GM12872 (cell line): ENCODE data around the gene NXPH4.

Source experiments
- TF ChIP-seq, protein P1 (sequence below): IDR thresholded peaks from 3 replicates; pipeline ENCODE4 v1.5.1; 2011; ENCODE audit warnings: low read depth, mild to moderate bottlenecking, low read length, moderate library complexity; ENCODE audit not compliant: insufficient read depth

NXPH4 gene

DNA sequence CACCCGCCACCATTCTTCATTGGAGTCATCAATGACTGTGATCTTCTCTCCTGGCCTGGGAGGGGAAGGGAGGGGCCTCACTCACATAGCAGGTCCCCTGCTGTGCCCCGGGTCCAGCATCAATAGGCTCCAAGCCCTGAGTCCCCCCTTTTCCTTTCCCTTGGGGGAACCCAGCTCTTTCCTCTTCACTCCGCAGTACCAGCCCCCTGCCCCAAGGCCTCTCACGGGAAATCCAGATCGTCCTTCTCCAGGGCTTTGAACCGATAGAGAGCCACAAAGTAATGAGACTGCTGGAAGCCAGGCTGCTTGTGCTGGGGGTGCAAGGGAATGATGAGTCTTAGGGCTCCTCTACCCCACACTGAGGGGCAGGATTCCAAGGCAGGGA, 27.7 kb downstream of the NXPH4 start:
- TF ChIP-seq, protein P1, sequence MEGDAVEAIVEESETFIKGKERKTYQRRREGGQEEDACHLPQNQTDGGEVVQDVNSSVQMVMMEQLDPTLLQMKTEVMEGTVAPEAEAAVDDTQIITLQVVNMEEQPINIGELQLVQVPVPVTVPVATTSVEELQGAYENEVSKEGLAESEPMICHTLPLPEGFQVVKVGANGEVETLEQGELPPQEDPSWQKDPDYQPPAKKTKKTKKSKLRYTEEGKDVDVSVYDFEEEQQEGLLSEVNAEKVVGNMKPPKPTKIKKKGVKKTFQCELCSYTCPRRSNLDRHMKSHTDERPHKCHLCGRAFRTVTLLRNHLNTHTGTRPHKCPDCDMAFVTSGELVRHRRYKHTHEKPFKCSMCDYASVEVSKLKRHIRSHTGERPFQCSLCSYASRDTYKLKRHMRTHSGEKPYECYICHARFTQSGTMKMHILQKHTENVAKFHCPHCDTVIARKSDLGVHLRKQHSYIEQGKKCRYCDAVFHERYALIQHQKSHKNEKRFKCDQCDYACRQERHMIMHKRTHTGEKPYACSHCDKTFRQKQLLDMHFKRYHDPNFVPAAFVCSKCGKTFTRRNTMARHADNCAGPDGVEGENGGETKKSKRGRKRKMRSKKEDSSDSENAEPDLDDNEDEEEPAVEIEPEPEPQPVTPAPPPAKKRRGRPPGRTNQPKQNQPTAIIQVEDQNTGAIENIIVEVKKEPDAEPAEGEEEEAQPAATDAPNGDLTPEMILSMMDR: no peak

DNA sequence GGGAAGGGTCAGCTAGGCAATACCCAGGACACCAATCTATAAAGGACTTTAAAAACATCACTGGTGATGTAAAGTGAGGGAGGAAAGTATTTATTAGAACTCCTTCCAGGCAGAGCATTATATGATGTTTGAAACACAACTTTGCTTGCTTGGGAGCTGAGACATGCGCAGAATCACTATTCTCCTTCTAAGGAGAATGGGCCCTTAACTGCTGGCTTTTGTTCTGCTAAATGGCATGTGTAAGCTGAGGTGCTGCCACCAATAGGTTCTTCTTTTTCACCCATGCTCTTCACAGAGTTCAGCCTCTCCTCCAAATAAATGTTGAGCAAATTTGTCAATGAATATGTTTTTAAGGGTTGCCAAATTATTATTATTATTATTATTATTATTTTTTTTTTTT, 30.4 kb downstream of the NXPH4 start:
- TF ChIP-seq, protein P1: no peak

DNA sequence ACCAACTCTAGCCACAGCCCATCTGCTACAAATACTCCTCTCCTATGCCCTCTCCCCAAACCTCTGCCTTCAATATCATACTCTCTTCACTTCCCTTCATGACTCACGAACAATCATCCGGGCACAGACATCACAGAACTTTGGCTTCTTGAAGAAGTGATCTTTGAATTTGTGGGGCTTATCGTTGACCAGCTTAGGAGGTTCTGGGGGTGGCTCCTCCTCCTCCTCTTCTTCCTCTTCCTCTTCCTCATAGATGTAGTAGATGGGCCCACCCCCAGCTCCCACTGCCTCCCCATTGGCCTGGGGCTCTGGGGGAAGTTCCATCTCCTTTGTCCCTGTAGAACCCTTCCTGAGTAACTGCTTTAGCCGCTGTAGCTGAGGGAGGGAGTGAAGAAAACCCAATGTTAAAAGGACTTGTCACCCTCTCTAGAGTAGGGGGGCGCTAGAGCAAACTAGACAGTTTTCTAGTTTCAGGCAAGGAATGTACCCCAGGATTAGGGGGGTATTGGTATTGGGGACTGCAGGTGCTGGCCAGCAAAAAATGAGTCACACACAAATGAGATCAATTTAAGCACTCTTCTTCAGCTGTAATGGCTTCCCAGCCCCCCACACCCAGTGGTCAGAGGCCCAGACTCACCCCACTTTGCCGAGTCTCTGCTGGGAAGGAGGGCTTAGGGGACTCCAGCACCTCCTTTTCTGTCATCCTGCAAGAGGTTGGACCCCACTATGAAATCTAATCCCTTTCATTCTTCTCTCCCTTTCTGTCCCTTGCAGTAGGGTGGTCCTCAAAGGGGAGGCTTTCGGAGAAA, 32.5 kb downstream of the NXPH4 start:
- TF ChIP-seq, protein P1: no peak

DNA sequence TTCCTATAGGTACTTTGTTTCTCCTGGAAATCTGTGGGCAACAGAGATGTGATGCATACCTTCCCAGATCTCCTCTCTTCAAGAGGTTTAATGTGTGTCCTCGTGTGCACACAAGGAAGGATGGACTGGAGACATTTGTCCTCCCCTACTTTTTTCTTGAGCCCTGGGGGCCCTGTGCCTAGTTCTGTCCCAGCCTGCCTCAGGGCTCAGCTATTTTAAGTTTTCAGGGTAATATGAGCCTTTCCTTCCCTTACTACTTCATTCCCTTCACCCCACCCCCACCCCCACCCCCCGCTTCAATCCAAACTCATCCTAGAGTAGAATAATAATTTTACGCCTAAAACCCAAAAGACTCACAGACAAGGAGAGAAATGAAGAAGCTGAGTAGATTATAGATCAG, 33.9 kb downstream of the NXPH4 start:
- TF ChIP-seq, protein P1: no peak

DNA sequence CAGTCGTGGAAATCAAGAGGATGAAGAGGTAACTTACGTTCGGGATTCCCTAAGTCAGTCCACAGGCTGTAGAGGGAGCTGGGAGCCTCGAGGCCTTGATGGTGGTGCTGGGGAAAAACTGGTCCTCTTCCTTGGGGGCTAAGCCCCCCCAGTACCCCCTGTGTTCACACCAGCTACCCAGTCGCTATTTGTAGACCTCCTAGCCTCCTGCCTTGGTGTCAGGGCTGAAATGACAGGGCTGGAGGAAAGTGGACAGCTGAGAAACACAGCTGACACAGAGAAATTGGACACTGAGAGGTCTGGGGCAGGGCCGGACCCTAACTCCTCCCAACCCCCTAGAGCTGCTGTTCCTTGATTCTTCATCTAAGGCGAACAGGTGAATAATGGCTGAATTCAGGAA, 34.4 kb downstream of the NXPH4 start, which contains the start of gene STAC3:
Gene STAC3 (minus strand): TSS at position 232 of the 400 bp plus-strand sequence. CDS start 1,551 bp downstream, outside the sequence.
- TF ChIP-seq, protein P1: no peak

DNA sequence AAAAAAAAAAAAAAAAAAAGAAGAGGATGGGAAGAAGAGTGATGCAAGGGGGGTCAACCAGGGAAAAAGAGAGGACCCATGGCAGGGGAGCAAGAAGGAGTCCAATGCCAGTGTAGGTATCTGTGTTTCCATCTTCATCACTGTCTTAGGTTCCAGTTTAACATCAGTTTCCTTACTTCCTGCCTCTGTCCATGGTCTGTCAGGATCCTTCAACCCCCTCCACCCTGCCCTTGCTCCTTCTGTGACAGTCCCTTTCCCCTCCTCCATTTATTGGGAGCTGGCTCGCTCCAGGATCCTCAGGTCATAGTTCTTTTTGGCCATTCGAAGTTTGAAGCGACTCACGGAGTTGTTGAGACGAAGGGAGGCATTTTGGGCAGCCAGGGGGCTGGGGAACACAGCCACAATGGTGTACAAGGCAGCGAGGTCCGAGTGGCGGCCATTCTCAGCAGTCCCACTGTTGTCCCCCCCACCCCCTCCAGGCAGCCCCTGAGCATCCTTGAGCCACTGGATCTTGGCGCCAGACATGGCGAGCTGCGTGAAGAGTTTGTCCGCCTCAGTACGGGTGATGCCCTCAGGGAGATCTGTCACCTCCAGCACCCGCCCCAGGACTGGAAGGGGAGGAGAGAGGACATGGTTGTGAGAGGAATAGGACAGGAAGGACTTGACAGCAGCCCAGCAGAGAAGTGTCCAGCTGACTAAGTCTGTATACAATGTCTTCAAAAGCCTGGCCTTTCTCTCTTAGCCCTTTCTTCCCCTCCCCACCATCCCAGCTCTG, 38.1 kb downstream of the NXPH4 start:
- TF ChIP-seq, protein P1: no peak

DNA sequence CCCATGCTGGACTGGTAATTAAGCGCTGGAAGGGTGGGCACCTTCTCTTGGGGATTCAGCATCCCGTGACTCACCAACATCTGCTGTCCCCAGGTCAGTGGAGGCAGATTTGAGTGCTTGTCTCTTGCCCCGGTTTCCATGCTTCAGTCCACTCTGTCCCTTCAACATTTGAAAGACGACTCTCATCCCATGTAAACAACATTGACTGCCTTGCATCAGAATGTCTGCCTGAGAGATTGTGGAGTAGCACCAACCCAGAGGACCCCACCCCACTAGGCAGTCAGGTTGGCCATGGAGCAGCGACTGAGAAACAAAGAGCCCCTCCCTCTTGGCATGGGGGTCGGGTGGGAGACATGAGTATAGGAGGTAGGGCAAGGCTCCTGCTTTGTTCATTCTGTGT, 39.3 kb downstream of the NXPH4 start:
- TF ChIP-seq, protein P1: no peak
